Activated CD8-positive, alpha-beta T cell treated with anti-CD3 and anti-CD28 coated beads for 36 hours (primary cell): ENCODE measurements around the gene ZNF486. TPM values are rescaled to one million over a fixed set of nuclear protein-coding genes. Genes with fewer than 3 reads are reported as not detected.
A peak's percentile ranks its signal among the peaks of the same experiment; 100 is the strongest.
"Not testable (repeated sequence)": the region's sequence is repeated elsewhere in the genome, so short reads cannot be mapped to it uniquely, and the experiment has no call there.

Experiments used
- ATAC-seq: fragments of 200-7000 bp; cut with Tn5 transposase; one replicate; pipeline ENCODE4 v1.10.0; 2021; ENCODE audit warnings: mild to moderate bottlenecking, moderate library complexity
- CTCF ChIA-PET: fragments of 350-600 bp; sonication (Branson Sonifier 250); formaldehyde crosslinking; loops from one replicate; lab custom pipeline; 2021; ENCODE audit warnings: antibody characterized with exemption; lab: Charles Lee
- POLR2A ChIA-PET: fragments of 350-600 bp; sonication (Branson Sonifier 250); formaldehyde crosslinking; loops from one replicate; lab custom pipeline; 2021; ENCODE audit warnings: antibody characterized with exemption; lab: Charles Lee
- DNase-seq: peaks from one replicate; pipeline ENCODE4 v3.0.0-alpha.2; 2020
- H3K27ac Mint-ChIP-seq: one replicate; pipeline ENCODE4 v1.8.0; 2021; ENCODE audit warnings: mild to moderate bottlenecking, mixed read lengths
- H3K27me3 Mint-ChIP-seq: one replicate; pipeline ENCODE4 v1.8.0; 2021; ENCODE audit warnings: mixed read lengths
- H3K36me3 Mint-ChIP-seq: one replicate; pipeline ENCODE4 v1.8.0; 2021; ENCODE audit warnings: low read depth, mixed read lengths
- H3K4me1 Mint-ChIP-seq: one replicate; pipeline ENCODE4 v1.8.0; 2021; ENCODE audit warnings: low read depth, mixed read lengths
- H3K4me3 Mint-ChIP-seq: one replicate; pipeline ENCODE4 v1.8.0; 2021; ENCODE audit warnings: mild to moderate bottlenecking, moderate library complexity, mixed read lengths
- H3K9me3 Mint-ChIP-seq: one replicate; pipeline ENCODE4 v1.8.0; 2021; ENCODE audit warnings: mixed read lengths
- CTCF ChIP-seq: fragments of 200-600 bp; IDR thresholded peaks from one replicate; pipeline ENCODE4 v1.8.0; 2022; ENCODE audit warnings: antibody characterized with exemption, mild to moderate bottlenecking
- intact Hi-C: fragments of 100-400 bp; cut with micrococcal nuclease; formaldehyde crosslinking; loops from one replicate; pipeline ENCODE4 v1.10.0; 2022
- total RNA-seq, 2 experiments: library from RNA; stranded (reverse); gene quantifications; one replicate each; pipeline ENCODE4 v1.2.3, GENCODE V29; 2021

ZNF486 gene
- total RNA-seq, 2 experiments from 2014 or later = 13.1 to 15.5 TPM

- TF ChIP-seq CTCF = peak; percentile 41
- no peak overlapping the region for H3K4me3 Mint-ChIP-seq
- H3K27me3 Mint-ChIP-seq = no peaks in the 10 kb centered on the region
- no peak overlapping the region for H3K27ac Mint-ChIP-seq
- H3K36me3 Mint-ChIP-seq = no peaks in the 10 kb centered on the region
- POLR2A ChIA-PET = no interaction called here
- DNase-seq = peak; percentile 64
- H3K4me1 Mint-ChIP-seq = peaks cover 9% of the 10 kb centered on the region
- intact Hi-C loops = no loop called here
- H3K9me3 Mint-ChIP-seq = no peaks in the 10 kb centered on the region
- CTCF ChIA-PET = interaction anchor here (1.0 to 2.2 kb wide), 3 partner anchors 9 to 676 kb away, joined by 3 to 6 read pairs (median 3); partner anchors contain the start of gene ZNF85
- no peak for ATAC-seq
These were observed 80.1 kb downstream of the ZNF486 start for GRCh38 chr19:20247016-20247683.

DNA sequence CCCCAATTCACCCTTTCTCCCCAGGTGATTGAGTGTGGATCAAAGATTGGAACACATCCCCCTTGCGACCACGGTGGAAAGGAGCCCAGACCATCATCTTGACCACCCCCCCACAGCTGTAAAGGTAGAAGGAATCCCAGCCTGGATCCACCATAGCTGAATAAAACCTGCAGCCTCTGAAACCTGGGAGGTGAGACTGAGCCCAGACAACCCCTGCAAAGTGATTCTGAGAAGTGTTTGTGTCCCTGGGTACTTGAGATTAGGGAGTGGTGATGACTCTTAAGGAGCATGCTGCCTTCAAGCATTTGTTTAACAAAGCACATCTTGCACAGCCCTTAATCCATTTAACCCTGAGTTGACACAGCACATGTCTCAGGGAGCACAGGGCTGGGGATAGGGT is 81.2 kb downstream of the ZNF486 start:
- CTCF ChIA-PET = interaction anchor here (2.2 kb wide), 1 partner anchor 10 kb away, joined by 6 read pairs; no protein-coding TSS in a partner anchor

More for the DNA sequence above, 81.2 kb downstream of the ZNF486 start:
- DNase-seq, H3K36me3 Mint-ChIP-seq, H3K27ac Mint-ChIP-seq, ATAC-seq, POLR2A ChIA-PET, H3K9me3 Mint-ChIP-seq, intact Hi-C loops, H3K27me3 Mint-ChIP-seq, H3K4me3 Mint-ChIP-seq, H3K4me1 Mint-ChIP-seq: not testable (repeated sequence)

Other genes starting within 250 kb of the ZNF486 start
- gene ZNF682, start 127.7 kb upstream of the ZNF486 start, total RNA-seq = 10 to 100 TPM in 1 of 2 experiments, 1 to 10 TPM in 1; 8.9 to 12.2 TPM
- 10 to 100 TPM; 21.4 to 21.9 TPM for gene ZNF90, start 89.2 kb upstream of the ZNF486 start, total RNA-seq